Testis (tissue), 2 donors: Measurements from ENCODE around the gene R3HDM2.

Source experiments
- POLR2A ChIP-seq: fragments of 450-650 bp; IDR thresholded peaks from one replicate; pipeline ENCODE4 v1.6.1; 2017; ENCODE audit warnings: antibody characterized with exemption, mild to moderate bottlenecking, moderate library complexity
- TF ChIP-seq, protein P1 (sequence below), 3 experiments: fragments of 450-650 bp in 2 of 3; fragments of 200-600 bp in 1 of 3; sonication (generic) in 1 of 3; IDR thresholded peaks; one replicate each; pipeline ENCODE4 v1.5.1; 2016 to 2019; ENCODE audit warnings: antibody characterized with exemption in 3 of 3, mild to moderate bottlenecking in 2 of 3, moderate library complexity in 1 of 3

- TF ChIP-seq, protein P1, sequence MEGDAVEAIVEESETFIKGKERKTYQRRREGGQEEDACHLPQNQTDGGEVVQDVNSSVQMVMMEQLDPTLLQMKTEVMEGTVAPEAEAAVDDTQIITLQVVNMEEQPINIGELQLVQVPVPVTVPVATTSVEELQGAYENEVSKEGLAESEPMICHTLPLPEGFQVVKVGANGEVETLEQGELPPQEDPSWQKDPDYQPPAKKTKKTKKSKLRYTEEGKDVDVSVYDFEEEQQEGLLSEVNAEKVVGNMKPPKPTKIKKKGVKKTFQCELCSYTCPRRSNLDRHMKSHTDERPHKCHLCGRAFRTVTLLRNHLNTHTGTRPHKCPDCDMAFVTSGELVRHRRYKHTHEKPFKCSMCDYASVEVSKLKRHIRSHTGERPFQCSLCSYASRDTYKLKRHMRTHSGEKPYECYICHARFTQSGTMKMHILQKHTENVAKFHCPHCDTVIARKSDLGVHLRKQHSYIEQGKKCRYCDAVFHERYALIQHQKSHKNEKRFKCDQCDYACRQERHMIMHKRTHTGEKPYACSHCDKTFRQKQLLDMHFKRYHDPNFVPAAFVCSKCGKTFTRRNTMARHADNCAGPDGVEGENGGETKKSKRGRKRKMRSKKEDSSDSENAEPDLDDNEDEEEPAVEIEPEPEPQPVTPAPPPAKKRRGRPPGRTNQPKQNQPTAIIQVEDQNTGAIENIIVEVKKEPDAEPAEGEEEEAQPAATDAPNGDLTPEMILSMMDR (IDR thresholded peaks at IDR 0.05): no peak
- no peak for TF ChIP-seq POLR2A
Measured at GRCh38 chr12:57329219-57329618, 101.6 kb downstream of the R3HDM2 start.
